Activated CD4-positive, alpha-beta memory T cell treated with anti-CD3 and anti-CD28 coated beads, Interleukin-2, amount 10 ng/mL, durations not matched to agents 7 days and 5 days (primary cell): ENCODE results near the gene YIPF4. TPM values are rescaled to one million over a fixed set of nuclear protein-coding genes. Genes with fewer than 3 reads are reported as not detected.
"Not testable (repeated sequence)": the region's sequence is repeated elsewhere in the genome, so short reads cannot be mapped to it uniquely, and the experiment has no call there.

ENCODE experiments used
- CTCF ChIA-PET: fragments of 350-600 bp; sonication (Branson Sonifier 250); formaldehyde crosslinking; loops from one replicate; lab custom pipeline; 2021; ENCODE audit warnings: antibody characterized with exemption, inconsistent platforms; lab: Charles Lee
- POLR2A ChIA-PET: fragments of 350-600 bp; sonication (Branson Sonifier 250); formaldehyde crosslinking; loops from one replicate; lab custom pipeline; 2021; ENCODE audit warnings: antibody characterized with exemption; lab: Charles Lee
- DNase-seq: peaks from one replicate; pipeline ENCODE4 v3.0.0-alpha.2; 2020
- H3K27ac Mint-ChIP-seq: one replicate; pipeline ENCODE4 v1.8.0; 2021; ENCODE audit warnings: mild to moderate bottlenecking, mixed read lengths
- H3K27me3 Mint-ChIP-seq: one replicate; pipeline ENCODE4 v1.8.0; 2021; ENCODE audit warnings: mixed read lengths
- H3K36me3 Mint-ChIP-seq: one replicate; pipeline ENCODE4 v1.8.0; 2021; ENCODE audit warnings: low read depth, mixed read lengths
- H3K4me1 Mint-ChIP-seq: one replicate; pipeline ENCODE4 v1.8.0; 2021; ENCODE audit warnings: mixed read lengths
- H3K4me3 Mint-ChIP-seq: one replicate; pipeline ENCODE4 v1.8.0; 2021; ENCODE audit warnings: mild to moderate bottlenecking, mixed read lengths
- H3K9me3 Mint-ChIP-seq: one replicate; pipeline ENCODE4 v1.8.0; 2021; ENCODE audit warnings: mixed read lengths
- total RNA-seq, 2 experiments: library from RNA; stranded (reverse); gene quantifications; one replicate each; pipeline ENCODE4 v1.2.3, GENCODE V29; 2021

Gene YIPF4
- total RNA-seq, 2 experiments from 2014 or later: 40.3 to 48.9 TPM

DNA sequence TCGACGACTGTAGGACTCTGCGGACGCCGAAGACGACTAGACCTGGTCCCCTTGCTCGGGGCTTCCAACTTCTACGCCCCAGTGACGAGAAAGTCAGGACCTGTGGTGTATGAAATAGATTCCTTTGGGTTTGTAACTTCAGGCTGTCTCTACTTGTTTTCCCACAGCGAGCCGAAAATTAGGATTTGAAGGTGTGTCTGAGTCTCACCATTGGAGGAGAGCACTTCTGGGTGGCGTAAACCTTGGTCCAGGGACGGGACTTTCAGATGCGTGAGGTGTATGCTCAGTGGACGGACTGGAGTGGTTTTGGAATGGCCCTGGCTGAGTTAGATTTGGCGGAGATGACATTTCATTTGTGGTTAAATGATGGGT lies 80.4 kb downstream of the YIPF4 start:
- CTCF ChIA-PET: no interaction called here
- Mint-ChIP-seq H3K27me3 (no peaks in the 10 kb centered on the region), H3K4me1 (peaks cover 41% of the 10 kb centered on the region), H3K36me3 (peaks cover 34% of the 10 kb centered on the region), H3K27ac (peak overlapping the region; percentile 78), H3K4me3 (peak overlapping the region; percentile 88), H3K9me3 (no peaks in the 10 kb centered on the region)
- peak; percentile 24 for DNase-seq
- POLR2A ChIA-PET: interaction anchor here (1.0 to 2.3 kb wide), 7 partner anchors 19 to 321 kb away, joined by 3 to 13 read pairs (median 3); partner anchors contain the start of genes SLC30A6, SPAST and YIPF4

DNA sequence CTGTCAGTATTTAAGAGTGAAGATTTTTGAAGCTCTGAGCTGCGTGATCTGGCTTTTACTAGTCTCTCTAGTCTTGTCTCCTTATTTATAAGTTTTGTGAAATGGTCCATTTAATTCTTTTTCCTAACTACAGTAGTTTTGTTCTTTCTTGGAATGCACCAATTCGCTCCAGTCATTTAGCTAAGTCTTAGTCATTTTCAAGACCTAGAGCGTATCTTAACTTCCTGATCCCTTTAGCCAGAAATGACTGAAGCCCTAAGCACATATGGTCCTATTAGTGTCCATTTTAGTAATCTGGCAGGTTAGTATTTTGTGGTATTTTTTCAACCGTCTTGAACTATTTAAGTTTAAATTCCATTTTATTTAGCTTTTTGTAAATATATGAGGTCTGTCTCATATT lies 82.7 kb downstream of the YIPF4 start:
- Mint-ChIP-seq H3K27ac (no peak overlapping the region), H3K9me3 (no peaks in the 10 kb centered on the region), H3K4me1 (peaks cover 52% of the 10 kb centered on the region), H3K4me3 (no peak overlapping the region), H3K36me3 (peaks cover 44% of the 10 kb centered on the region), H3K27me3 (no peaks in the 10 kb centered on the region)
- DNase-seq: no peak
- POLR2A ChIA-PET: no interaction called here
- CTCF ChIA-PET: no interaction called here

DNA sequence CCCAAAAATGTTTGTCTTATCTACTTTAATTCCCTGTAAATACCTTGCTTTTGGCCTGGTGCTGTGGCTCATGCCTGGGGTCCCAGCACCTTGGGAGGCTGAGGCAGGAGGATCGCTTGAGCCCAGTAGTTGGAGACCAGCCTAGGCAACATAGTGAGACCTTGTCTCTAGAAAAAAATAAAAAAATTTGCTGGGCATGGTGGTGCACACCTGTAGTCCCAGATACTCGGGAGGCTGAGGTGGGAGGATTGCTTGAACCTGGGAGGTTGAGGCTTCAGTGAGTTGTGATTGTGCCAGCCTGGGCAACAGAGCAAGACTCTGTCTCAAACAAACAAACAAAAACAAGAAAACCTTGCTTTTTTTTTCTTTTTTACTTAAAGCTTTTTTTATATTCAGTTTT lies 85.3 kb downstream of the YIPF4 start:
- H3K36me3 Mint-ChIP-seq: peaks cover 52% of the 10 kb centered on the region
- CTCF ChIA-PET: interaction anchor here (1.4 kb wide), 1 partner anchor 10 kb away, joined by 4 read pairs; no protein-coding TSS in a partner anchor
- H3K27ac Mint-ChIP-seq, H3K9me3 Mint-ChIP-seq, H3K4me3 Mint-ChIP-seq, POLR2A ChIA-PET, DNase-seq, H3K27me3 Mint-ChIP-seq: not testable (repeated sequence)
- peaks cover 50% of the 10 kb centered on the region for H3K4me1 Mint-ChIP-seq

DNA sequence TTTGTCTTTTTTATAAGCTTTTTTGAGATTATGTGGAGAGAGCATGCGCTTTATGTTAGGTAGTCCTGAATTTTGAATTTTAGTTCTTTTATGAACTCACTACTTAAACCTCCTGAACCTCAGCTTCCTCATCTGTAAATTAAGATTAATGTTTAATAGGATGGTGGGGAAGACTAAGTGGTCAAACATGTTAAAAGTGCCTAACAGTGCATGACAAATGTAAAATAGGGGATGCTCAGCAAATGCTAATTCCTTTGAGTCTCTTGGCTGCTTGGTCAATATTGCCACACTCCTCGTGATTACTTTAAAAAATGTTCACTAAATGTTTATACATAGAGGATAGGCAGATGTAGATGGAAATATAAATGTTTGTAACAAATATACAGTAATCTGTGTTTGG lies 85.9 kb downstream of the YIPF4 start:
- H3K4me1 Mint-ChIP-seq: peaks cover 44% of the 10 kb centered on the region
- H3K27ac Mint-ChIP-seq: no peak overlapping the region
- DNase-seq: no peak
- H3K9me3 Mint-ChIP-seq: no peaks in the 10 kb centered on the region
- H3K27me3 Mint-ChIP-seq: no peaks in the 10 kb centered on the region
- ChIA-PET POLR2A (no interaction called here), CTCF (no interaction called here)
- no peak overlapping the region for H3K4me3 Mint-ChIP-seq
- peaks cover 46% of the 10 kb centered on the region for H3K36me3 Mint-ChIP-seq

DNA sequence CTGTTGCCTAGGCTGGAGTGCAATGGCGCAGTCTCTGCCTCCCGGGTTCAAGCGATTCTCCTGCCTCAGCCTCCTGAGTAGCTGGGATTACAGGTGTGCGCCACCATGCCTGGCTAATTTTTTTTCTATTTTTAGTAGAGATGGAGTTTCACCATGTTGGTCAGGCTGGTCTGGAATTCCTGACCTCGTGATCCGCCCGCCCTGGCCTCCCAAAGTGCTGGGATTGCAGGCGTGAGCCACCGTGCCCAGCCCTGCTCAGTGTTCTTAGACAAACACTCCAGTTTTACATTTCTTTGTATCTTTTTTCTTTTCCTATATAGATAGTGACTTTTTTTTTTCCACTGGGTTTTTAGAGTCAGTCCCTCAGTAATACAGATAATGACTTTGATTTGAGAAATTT lies 86.6 kb downstream of the YIPF4 start:
- POLR2A ChIA-PET, CTCF ChIA-PET, H3K27ac Mint-ChIP-seq, H3K9me3 Mint-ChIP-seq, H3K4me3 Mint-ChIP-seq, H3K27me3 Mint-ChIP-seq, DNase-seq: not testable (repeated sequence)
- Mint-ChIP-seq H3K4me1 (peaks cover 39% of the 10 kb centered on the region), H3K36me3 (peaks cover 40% of the 10 kb centered on the region)

DNA sequence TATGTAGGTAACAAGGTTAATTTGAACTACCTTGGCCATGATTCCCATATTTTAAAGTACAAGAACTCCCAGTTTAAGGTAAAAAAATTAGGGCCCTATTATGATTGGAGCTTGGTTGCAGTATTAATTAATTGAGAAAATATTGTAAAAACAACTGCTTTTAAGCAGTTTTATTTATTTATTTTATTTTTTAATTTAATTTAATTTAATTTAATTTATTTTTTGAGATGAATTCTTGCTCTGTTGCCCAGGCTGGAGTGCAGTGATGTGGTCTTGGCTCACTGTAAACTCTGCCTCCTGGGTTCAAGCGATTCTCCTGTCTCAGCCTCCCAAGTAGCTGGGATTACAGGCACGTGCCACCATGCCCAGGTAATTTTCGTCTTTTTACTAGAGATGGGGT lies 88.0 kb downstream of the YIPF4 start:
- H3K36me3 Mint-ChIP-seq: peaks cover 29% of the 10 kb centered on the region
- POLR2A ChIA-PET, H3K9me3 Mint-ChIP-seq, H3K27ac Mint-ChIP-seq, H3K27me3 Mint-ChIP-seq, H3K4me3 Mint-ChIP-seq, DNase-seq, CTCF ChIA-PET: not testable (repeated sequence)
- peaks cover 27% of the 10 kb centered on the region for H3K4me1 Mint-ChIP-seq

Other genes starting within 250 kb of the YIPF4 start
- gene DPY30, start 238.1 kb upstream of the YIPF4 start, total RNA-seq: 10 to 100 TPM; 68.9 to 74.2 TPM
- 10 to 100 TPM; 21.1 to 21.8 TPM for gene SPAST, start 214.3 kb upstream of the YIPF4 start, total RNA-seq
- gene SLC30A6, start 112.0 kb upstream of the YIPF4 start, total RNA-seq: 10 to 100 TPM; 25.6 to 26.6 TPM
- gene NLRC4, start 13.0 kb upstream of the YIPF4 start, total RNA-seq: under 1 TPM; 0.08 to 0.30 TPM
- 100 to 1,000 TPM in 1 of 2 experiments, 10 to 100 TPM in 1; 95.0 to 103 TPM for gene BIRC6, start 79.1 kb downstream of the YIPF4 start, total RNA-seq